GM12874 (cell line): Measurements from ENCODE around the gene ANXA4.

Source experiments
- TF ChIP-seq, protein P1 (sequence below): IDR thresholded peaks from 2 replicates; pipeline ENCODE4 v1.5.1; 2011; ENCODE audit warnings: low read depth, mild to moderate bottlenecking, control low read depth, low read length, moderate library complexity; ENCODE audit not compliant: insufficient read depth

Gene ANXA4

GRCh38 chr2:69810550-69810949 lies 68.6 kb downstream of the ANXA4 start:
- TF ChIP-seq, protein P1, sequence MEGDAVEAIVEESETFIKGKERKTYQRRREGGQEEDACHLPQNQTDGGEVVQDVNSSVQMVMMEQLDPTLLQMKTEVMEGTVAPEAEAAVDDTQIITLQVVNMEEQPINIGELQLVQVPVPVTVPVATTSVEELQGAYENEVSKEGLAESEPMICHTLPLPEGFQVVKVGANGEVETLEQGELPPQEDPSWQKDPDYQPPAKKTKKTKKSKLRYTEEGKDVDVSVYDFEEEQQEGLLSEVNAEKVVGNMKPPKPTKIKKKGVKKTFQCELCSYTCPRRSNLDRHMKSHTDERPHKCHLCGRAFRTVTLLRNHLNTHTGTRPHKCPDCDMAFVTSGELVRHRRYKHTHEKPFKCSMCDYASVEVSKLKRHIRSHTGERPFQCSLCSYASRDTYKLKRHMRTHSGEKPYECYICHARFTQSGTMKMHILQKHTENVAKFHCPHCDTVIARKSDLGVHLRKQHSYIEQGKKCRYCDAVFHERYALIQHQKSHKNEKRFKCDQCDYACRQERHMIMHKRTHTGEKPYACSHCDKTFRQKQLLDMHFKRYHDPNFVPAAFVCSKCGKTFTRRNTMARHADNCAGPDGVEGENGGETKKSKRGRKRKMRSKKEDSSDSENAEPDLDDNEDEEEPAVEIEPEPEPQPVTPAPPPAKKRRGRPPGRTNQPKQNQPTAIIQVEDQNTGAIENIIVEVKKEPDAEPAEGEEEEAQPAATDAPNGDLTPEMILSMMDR: no peak

- TF ChIP-seq, protein P1: no peak
Observed at GRCh38 chr2:69811018-69811417, 69.1 kb downstream of the ANXA4 start.

GRCh38 chr2:69811591-69811990 lies 69.7 kb downstream of the ANXA4 start:
- TF ChIP-seq, protein P1: no peak

DNA sequence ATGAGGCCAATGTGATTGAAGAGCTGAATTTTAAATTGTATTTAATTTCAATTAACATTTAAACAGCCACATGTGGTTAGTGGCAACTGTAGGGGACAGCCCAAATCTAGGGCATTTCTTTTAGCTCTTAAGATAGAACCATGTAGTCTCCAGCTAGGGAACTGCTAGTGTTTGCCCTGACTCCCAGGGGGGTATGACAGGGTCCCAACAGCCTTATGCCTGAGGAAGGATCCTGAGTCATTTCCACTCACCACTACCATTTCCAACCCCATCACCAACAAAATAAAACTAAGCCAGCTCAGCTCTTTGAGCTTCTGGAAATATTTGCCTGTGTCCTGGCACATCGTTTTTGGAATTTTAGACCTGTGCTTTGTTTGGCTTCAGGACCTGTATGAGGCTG lies 73.8 kb downstream of the ANXA4 start:
- TF ChIP-seq, protein P1: no peak

- TF ChIP-seq, protein P1: peak; percentile 70
Observed at GRCh38 chr2:69816923-69817542, 75.1 kb downstream of the ANXA4 start.

DNA sequence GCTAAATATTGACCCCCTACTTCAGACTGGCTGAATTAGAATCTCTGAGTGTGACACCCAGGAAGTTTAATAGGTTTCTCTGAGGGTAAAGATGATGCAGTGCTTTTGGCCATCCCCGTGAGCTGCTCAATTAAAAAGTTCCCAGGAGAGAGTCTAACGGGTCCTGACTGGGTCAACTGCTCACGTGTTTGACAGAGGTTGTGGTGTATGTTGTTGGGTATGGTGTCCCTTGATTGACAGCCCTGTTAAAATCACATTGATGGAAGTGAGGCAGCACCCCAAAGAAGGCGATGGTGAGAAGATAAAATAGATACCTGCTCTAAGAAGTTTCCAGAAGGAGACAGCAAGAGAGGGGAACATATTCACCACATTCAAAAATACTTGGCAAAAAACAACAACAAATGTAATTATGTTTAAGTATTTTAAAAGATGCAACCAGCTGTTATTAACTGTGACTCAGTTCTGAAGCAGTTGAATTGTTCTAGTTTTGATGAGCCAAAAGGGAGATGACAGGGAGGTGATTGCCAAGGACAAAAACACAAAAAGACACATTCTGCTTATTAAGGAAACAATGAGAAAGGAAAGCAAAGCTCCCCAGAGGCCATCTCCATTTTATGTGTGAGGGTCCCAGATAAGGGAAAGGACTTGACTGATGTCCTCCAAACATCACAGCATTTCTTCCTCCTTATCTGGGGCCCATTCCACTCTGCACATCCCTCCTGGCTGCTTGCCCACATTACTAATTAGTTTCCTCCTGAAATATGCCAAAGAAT lies 76.0 kb downstream of the ANXA4 start:
- TF ChIP-seq, protein P1: no peak

GRCh38 chr2:69827796-69828540 lies 86.0 kb downstream of the ANXA4 start:
- TF ChIP-seq, protein P1: no peak
